ENCODE data around the gene P2RX5.
"Not testable (repeated sequence)": the region's sequence is repeated elsewhere in the genome, so short reads cannot be mapped to it uniquely, and the experiment has no call there.

The P2RX5 gene

GRCh38 chr17:3712811-3713463, 17.0 kb upstream of the P2RX5 start:
- no peaks in the 10 kb centered on the region for H3K27me3 ChIP-seq (ENCODE audit: control insufficient read depth, low read length)
- no peak overlapping the region; the same call in 1 of the 2 replicates for H3K4me3 ChIP-seq (ENCODE audit: low read length)
- no peaks in the 10 kb centered on the region for H4K20me1 ChIP-seq (ENCODE audit: control insufficient read depth, insufficient read depth, low read depth, low read length)
- H3K79me2 ChIP-seq (ENCODE audit: control insufficient read depth, low read length) = no peaks in the 10 kb centered on the region
- H3K9me2 ChIP-seq (replicated peaks; ENCODE audit: control insufficient read depth, low read length) = no peaks in the 10 kb centered on the region
- peak overlapping the region; percentile 30 for H3K4me2 ChIP-seq (ENCODE audit: low read length)
- H3K27ac ChIP-seq (ENCODE audit: low read depth, low read length) = 0 out of 2 replicates have a peak overlapping the region, but pooled peaks have one; percentile 21
- peaks cover 24% of the 10 kb centered on the region for H3F3A ChIP-seq (ENCODE audit: control insufficient read depth, insufficient read depth)
- H3K9me3 ChIP-seq (ENCODE audit: control insufficient read depth, insufficient read depth, low read length) = no peaks in the 10 kb centered on the region
- peaks cover 52% of the 10 kb centered on the region for H3K36me3 ChIP-seq (ENCODE audit: control insufficient read depth, low read length)
- TF ChIP-seq CTCF (IDR thresholded peaks at IDR 0.05; ENCODE audit: low read depth, low read length, poor library complexity, severe bottlenecking) = no peak
- no peak for TF ChIP-seq EZH2phosphoT487 (IDR thresholded peaks at IDR 0.05; ENCODE audit: borderline replicate concordance, low read length)
- peaks cover 44% of the 10 kb centered on the region for H3K4me1 ChIP-seq (ENCODE audit: control insufficient read depth, low read length)

- Histone ChIP-seq H3K27ac (ENCODE audit: low read depth, low read length) (peak overlapping the region; percentile 30; the same call in 1 of the 2 replicates), H3K27me3 (ENCODE audit: control insufficient read depth, low read length) (no peaks in the 10 kb centered on the region), H3K4me3 (ENCODE audit: low read length) (peak overlapping the region; percentile 13; the same call in 1 of the 2 replicates), H4K20me1 (ENCODE audit: control insufficient read depth, insufficient read depth, low read depth, low read length) (no peaks in the 10 kb centered on the region), H3K4me1 (ENCODE audit: control insufficient read depth, low read length) (peaks cover 43% of the 10 kb centered on the region), H3K9me3 (ENCODE audit: control insufficient read depth, insufficient read depth, low read length) (no peaks in the 10 kb centered on the region), H3K79me2 (ENCODE audit: control insufficient read depth, low read length) (no peaks in the 10 kb centered on the region), H3K4me2 (ENCODE audit: low read length) (peak overlapping the region; percentile 34), H3K9me2 (replicated peaks; ENCODE audit: control insufficient read depth, low read length) (no peaks in the 10 kb centered on the region), H3F3A (ENCODE audit: control insufficient read depth, insufficient read depth) (peaks cover 24% of the 10 kb centered on the region), H3K36me3 (ENCODE audit: control insufficient read depth, low read length) (peaks cover 32% of the 10 kb centered on the region)
- TF ChIP-seq CTCF (IDR thresholded peaks at IDR 0.05; ENCODE audit: low read depth, low read length, poor library complexity, severe bottlenecking) = no peak
- no peak for TF ChIP-seq EZH2phosphoT487 (IDR thresholded peaks at IDR 0.05; ENCODE audit: borderline replicate concordance, low read length)
Observed at GRCh38 chr17:3710951-3711383, 15.0 kb upstream of the P2RX5 start.

GRCh38 chr17:3708366-3708765, 12.4 kb upstream of the P2RX5 start:
- peaks cover 21% of the 10 kb centered on the region for H3F3A ChIP-seq (ENCODE audit: control insufficient read depth, insufficient read depth)
- no peak for TF ChIP-seq CTCF (IDR thresholded peaks at IDR 0.05; ENCODE audit: low read depth, low read length, poor library complexity, severe bottlenecking)
- TF ChIP-seq EZH2phosphoT487 (IDR thresholded peaks at IDR 0.05; ENCODE audit: borderline replicate concordance, low read length) = no peak
- H3K9me3 ChIP-seq (ENCODE audit: control insufficient read depth, insufficient read depth, low read length) = no peaks in the 10 kb centered on the region
- H3K4me3 ChIP-seq (ENCODE audit: low read length) = no peak overlapping the region
- peaks cover 16% of the 10 kb centered on the region for H3K36me3 ChIP-seq (ENCODE audit: control insufficient read depth, low read length)
- H3K9me2 ChIP-seq (replicated peaks; ENCODE audit: control insufficient read depth, low read length) = no peaks in the 10 kb centered on the region
- H3K4me2 ChIP-seq (ENCODE audit: low read length) = no peak overlapping the region
- no peak overlapping the region for H3K27ac ChIP-seq (ENCODE audit: low read depth, low read length)
- no peaks in the 10 kb centered on the region for H3K27me3 ChIP-seq (ENCODE audit: control insufficient read depth, low read length)
- peaks cover 32% of the 10 kb centered on the region for H3K4me1 ChIP-seq (ENCODE audit: control insufficient read depth, low read length)
- no peaks in the 10 kb centered on the region for H3K79me2 ChIP-seq (ENCODE audit: control insufficient read depth, low read length)
- no peaks in the 10 kb centered on the region for H4K20me1 ChIP-seq (ENCODE audit: control insufficient read depth, insufficient read depth, low read depth, low read length)

- H3K36me3 ChIP-seq (ENCODE audit: control insufficient read depth, low read length); H3K4me3 ChIP-seq (ENCODE audit: low read length); H3K79me2 ChIP-seq (ENCODE audit: control insufficient read depth, low read length); H3K27me3 ChIP-seq (ENCODE audit: control insufficient read depth, low read length); H3K9me3 ChIP-seq (ENCODE audit: control insufficient read depth, insufficient read depth, low read length); H3K27ac ChIP-seq (ENCODE audit: low read depth, low read length); H3K4me1 ChIP-seq (ENCODE audit: control insufficient read depth, low read length); H3K4me2 ChIP-seq (ENCODE audit: low read length); H4K20me1 ChIP-seq (ENCODE audit: control insufficient read depth, insufficient read depth, low read depth, low read length); H3K9me2 ChIP-seq (replicated peaks; ENCODE audit: control insufficient read depth, low read length): not testable (repeated sequence)
- H3F3A ChIP-seq (ENCODE audit: control insufficient read depth, insufficient read depth) = peaks cover 12% of the 10 kb centered on the region; the same call in 1 of the 2 replicates
Observed at GRCh38 chr17:3705718-3705984, 9.7 kb upstream of the P2RX5 start.

Data from DOHH2 (cell line).